ENCODE measurements around the gene TTC39C.

DNA sequence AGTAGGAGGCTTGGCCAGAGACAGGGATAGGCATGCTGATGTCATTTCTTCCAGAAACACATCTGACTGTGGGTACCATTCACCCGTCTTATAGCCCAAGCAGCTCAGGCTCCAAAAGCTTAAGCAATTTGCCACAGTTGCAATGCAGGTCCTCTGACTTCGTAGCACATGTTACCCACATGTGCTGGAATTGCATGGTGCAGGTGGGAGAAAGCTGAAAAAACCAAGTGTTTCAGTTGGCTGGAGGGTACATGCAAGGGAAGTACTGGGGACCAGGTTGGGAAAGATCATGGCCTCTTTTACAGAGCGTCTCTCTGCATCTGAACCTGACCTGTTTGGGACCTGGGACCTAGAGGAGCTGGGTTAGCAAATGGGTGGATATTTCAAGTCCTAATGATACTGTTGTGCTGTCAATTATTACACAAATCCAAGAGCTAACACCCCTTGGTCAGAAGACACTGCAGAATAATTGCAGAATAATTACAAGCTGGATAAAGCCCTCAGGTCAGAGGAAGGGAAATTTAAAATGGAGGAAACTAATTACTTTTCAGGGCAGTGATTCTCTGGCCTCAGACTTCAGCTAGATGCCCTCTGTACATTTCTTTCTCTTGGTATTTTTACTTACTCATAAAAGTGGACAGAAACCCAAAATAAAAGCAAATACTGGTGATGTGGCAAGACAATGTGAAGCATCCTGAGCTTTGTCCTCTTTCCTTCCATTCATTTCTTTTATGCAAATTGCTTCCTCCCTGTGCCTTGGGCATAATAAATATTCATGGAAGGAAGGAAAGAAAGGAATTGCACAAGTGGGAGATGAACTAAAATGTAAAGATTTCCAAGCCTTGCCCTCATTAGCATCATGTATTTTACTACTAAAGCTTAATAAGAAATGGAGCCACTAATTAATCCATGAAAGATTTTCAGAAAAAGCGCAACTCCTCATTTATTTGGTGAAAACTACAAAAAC, 45.6 kb upstream of the TTC39C start:
- TF ChIP-seq, protein P1, sequence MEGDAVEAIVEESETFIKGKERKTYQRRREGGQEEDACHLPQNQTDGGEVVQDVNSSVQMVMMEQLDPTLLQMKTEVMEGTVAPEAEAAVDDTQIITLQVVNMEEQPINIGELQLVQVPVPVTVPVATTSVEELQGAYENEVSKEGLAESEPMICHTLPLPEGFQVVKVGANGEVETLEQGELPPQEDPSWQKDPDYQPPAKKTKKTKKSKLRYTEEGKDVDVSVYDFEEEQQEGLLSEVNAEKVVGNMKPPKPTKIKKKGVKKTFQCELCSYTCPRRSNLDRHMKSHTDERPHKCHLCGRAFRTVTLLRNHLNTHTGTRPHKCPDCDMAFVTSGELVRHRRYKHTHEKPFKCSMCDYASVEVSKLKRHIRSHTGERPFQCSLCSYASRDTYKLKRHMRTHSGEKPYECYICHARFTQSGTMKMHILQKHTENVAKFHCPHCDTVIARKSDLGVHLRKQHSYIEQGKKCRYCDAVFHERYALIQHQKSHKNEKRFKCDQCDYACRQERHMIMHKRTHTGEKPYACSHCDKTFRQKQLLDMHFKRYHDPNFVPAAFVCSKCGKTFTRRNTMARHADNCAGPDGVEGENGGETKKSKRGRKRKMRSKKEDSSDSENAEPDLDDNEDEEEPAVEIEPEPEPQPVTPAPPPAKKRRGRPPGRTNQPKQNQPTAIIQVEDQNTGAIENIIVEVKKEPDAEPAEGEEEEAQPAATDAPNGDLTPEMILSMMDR (conservative IDR thresholded peaks at IDR 0.05; ENCODE audit: low read depth in 2 of 2) = no peak
- TF ChIP-seq EZH2 (IDR thresholded peaks at IDR 0.05; ENCODE audit: low read depth, unreplicated experiment) (no peak), POLR2AphosphoS5 (IDR thresholded peaks at IDR 0.05; ENCODE audit: low read depth) (no peak), NANOG (IDR thresholded peaks at IDR 0.05; ENCODE audit: borderline replicate concordance) (no peak), EZH2phosphoT487 (IDR thresholded peaks at IDR 0.05; ENCODE audit: unreplicated experiment) (no peak), CREB1 (CRISPR knock-in tag; IDR thresholded peaks at IDR 0.05; ENCODE audit: low read depth) (no peak), ZNF114 (CRISPR knock-in tag; IDR thresholded peaks at IDR 0.05) (no peak)
- TF ChIP-seq, protein P2, sequence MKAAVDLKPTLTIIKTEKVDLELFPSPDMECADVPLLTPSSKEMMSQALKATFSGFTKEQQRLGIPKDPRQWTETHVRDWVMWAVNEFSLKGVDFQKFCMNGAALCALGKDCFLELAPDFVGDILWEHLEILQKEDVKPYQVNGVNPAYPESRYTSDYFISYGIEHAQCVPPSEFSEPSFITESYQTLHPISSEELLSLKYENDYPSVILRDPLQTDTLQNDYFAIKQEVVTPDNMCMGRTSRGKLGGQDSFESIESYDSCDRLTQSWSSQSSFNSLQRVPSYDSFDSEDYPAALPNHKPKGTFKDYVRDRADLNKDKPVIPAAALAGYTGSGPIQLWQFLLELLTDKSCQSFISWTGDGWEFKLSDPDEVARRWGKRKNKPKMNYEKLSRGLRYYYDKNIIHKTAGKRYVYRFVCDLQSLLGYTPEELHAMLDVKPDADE (IDR thresholded peaks at IDR 0.05) = no peak

Measured in GM23338 (cell line).